Small intestine (tissue), 7 donors: Measurements from ENCODE around the gene STK25. TPM values are rescaled to one million over a fixed set of nuclear protein-coding genes. Genes with fewer than 3 reads are reported as not detected.
"Not testable (repeated sequence)": the region's sequence is repeated elsewhere in the genome, so short reads cannot be mapped to it uniquely, and the experiment has no call there.

Source experiments
- DNase-seq, 2 donors: peaks; one replicate each; pipeline versions ENCODE4 v3.0.0 to v3.0.0-alpha.2; 2013
- FAIRE-seq: peaks from 2 replicates; lab custom pipeline; 2012; peaks lifted over from hg19 to GRCh38; lab: Jason Lieb, UNC
- H3K27ac ChIP-seq, 3 donors: one replicate each; pipeline ENCODE4 v1.5.1; 2013; ENCODE audit warnings: low read length in 2 of 3, mild to moderate bottlenecking in 2 of 3, control low read depth in 1 of 3, inconsistent platforms in 1 of 3, low read depth in 1 of 3, moderate library complexity in 1 of 3
- H3K27me3 ChIP-seq, 3 donors: one replicate each; pipeline ENCODE4 v1.6.1; 2013; ENCODE audit warnings: low read length in 3 of 3, inconsistent platforms in 1 of 3; ENCODE audit not compliant: control insufficient read depth in 3 of 3, insufficient read depth in 3 of 3
- H3K36me3 ChIP-seq, 3 donors: one replicate each; pipeline ENCODE4 v1.6.1; 2013; ENCODE audit warnings: low read length in 3 of 3, inconsistent platforms in 1 of 3, low read depth in 1 of 3, mild to moderate bottlenecking in 1 of 3, moderate library complexity in 1 of 3; ENCODE audit not compliant: control insufficient read depth in 3 of 3, insufficient read depth in 2 of 3
- H3K4me1 ChIP-seq, 3 donors: one replicate each; pipeline ENCODE4 v1.6.1; 2013; ENCODE audit warnings: low read length in 2 of 3, inconsistent platforms in 1 of 3, low read depth in 1 of 3, mild to moderate bottlenecking in 1 of 3, moderate library complexity in 1 of 3; ENCODE audit not compliant: control insufficient read depth in 3 of 3, insufficient read depth in 2 of 3
- H3K4me3 ChIP-seq, 3 donors: one replicate each; pipeline ENCODE4 v1.5.1; 2013; ENCODE audit warnings: low read length in 3 of 3, control low read depth in 1 of 3, inconsistent platforms in 1 of 3, low read depth in 1 of 3, mild to moderate bottlenecking in 1 of 3, moderate library complexity in 1 of 3
- H3K9me3 ChIP-seq, 2 donors: one replicate each; pipeline ENCODE4 v1.6.1; 2013; ENCODE audit warnings: low read depth in 1 of 2, low read length in 1 of 2; ENCODE audit not compliant: control insufficient read depth in 2 of 2, insufficient read depth in 1 of 2
- WGBS, 3 donors: extraction: QIAGEN DNeasy Blood & Tissue Kit; methylation state at CpG; one replicate each; pipeline ENCODE4 v1.1.7; 2013; 5-methylcytosine and 5-hydroxymethylcytosine counted together
- polyA plus RNA-seq, 4 donors: library from polyadenylated mRNA; stranded (reverse) in 3 of 4; unstranded in 1 of 4; fragments of 200-250 nt in 3 of 4; fragments of 120-200 nt in 1 of 4; gene quantifications; one replicate each; pipeline versions ENCODE4 v1.2.1 to v1.2.3, GENCODE V29; 2013
- donor health status: healthy with polysubstance abuse.
- donor health status: control.
- donor health status: control.
- donor health status: Bipolar disorder and iron deficiency.
- donor health status: healthy.

STK25 gene
- polyA plus RNA-seq, 4 donors: 122 to 190 (median 150) TPM

DNA sequence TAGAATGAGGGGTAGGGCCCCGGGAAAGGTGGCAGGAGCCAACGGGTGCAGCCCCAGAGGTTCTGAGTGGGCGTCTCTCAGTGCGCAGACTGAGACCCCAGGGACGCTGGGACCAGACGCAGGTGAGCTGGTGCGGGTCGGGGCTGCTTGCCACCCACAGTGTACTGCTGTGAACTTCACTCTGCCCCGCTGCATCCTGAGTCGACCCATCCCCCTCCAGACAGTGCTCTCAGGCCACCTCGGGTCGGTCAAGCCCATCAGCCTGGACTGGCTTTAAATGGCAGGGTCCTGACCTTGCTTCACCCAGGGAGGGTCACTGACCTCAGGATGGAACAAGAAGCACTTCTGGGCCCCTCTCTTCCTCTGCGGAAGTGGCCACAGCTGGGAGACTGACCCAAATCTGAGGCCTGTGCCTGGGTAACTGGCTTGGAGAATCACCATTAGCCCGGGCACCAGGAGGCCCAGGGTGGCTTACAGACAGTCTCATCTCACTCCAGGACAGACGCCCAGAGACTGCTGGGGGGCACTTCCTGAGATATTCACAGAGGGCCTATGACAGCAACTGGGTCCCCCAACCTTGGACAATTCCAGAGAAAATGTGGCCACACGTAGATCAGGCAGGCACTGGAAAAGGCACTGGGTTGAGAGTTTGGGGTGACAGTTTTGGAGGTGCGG is 26.5 kb upstream of the STK25 start:
- FAIRE-seq: no peak
- no peaks in the 10 kb centered on the region for H3K36me3 ChIP-seq

DNA sequence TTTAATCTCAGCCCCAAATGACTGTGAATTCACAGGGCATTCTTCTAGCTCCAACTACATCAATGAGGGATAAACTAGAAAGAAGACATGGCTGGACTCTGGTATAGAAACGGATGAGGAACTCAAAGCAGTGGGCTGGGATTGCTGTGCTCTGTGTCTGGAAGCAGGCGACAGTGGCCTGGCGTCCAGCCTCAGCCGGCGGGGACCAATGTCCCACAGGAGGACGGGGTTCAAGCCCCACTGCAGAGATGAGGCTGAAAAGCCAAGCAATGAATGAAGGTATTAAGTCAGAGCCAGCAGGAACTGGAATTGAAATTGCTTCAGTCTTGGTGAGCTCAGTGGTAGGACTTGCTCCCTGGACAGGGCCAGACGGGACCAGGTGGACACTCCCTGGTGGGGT is 25.9 kb upstream of the STK25 start:
- no peak for DNase-seq
- H3K27me3 ChIP-seq: peaks cover 0 to 5% (median 2%) of the 10 kb centered on the region in 3 donors
- H3K9me3 ChIP-seq: no peaks in the 10 kb centered on the region
- no peaks in the 10 kb centered on the region for H3K36me3 ChIP-seq
- WGBS, 3 donors: 78 to 84% (median 79%) methylated on average over 7 of the region's 7 CpGs
- FAIRE-seq: no peak
- no peaks in the 10 kb centered on the region for H3K4me1 ChIP-seq
- H3K4me3 ChIP-seq: no peak overlapping the region
- H3K27ac ChIP-seq: no peak overlapping the region

More for the DNA sequence above, 26.5 kb upstream of the STK25 start:
- WGBS, 3 donors: 81 to 90% (median 84%) methylated on average over 16 to 17 of the region's 17 CpGs
- H3K4me3 ChIP-seq: no peak overlapping the region
- H3K4me1 ChIP-seq: no peaks in the 10 kb centered on the region
- H3K9me3 ChIP-seq: no peaks in the 10 kb centered on the region
- no peak for DNase-seq
- no peak overlapping the region for H3K27ac ChIP-seq
- peaks cover 0 to 9% (median 2%) of the 10 kb centered on the region in 3 donors for H3K27me3 ChIP-seq

DNA sequence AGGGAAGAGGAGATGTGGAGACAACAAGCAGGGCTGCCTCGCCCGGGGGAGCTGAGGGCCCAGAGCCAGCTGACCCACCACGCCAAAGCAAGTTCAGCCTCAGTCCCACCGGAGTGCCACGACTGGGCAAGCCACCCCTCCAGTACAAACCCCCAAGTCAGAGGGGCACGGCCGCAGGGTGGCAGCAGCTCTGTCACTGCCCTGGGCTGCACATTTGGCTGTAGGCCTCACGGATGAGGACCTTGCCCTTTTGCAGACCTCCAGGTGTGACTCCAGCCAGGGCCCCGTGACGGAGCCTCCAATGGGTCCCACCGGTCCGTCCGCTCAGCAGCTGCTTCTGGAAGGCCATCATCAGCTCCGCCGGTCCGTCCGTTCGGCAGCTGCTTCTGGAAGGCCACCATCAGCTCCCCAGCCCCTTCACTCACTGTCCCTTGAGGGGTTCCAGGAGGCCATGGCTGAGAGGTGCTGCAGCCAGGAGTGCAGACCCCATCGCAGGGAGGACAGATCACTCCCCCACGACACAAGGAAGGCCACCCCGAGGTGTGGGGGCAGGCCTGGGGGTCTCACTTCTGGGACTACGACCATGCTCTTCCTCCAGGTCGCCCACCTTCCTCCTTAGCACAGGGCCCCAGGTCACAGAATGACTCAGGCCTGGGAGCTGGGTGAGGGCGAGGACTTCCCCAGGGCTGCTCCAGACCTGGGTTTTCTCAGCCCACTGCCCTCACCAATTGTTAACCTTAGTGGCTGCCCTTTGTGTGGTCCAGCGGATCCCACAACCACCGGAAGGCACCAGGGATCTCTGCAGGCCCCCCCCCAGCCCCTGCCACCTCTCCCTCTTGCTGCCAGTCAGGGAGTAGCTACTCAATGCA is 24.6 kb upstream of the STK25 start:
- no peaks in the 10 kb centered on the region for H3K36me3 ChIP-seq
- no peak for FAIRE-seq
- H3K4me3 ChIP-seq: no peak overlapping the region
- peaks cover 0 to 5% (median 0%) of the 10 kb centered on the region in 3 donors for H3K27me3 ChIP-seq
- H3K27ac ChIP-seq: no peak overlapping the region
- no peaks in the 10 kb centered on the region for H3K4me1 ChIP-seq
- DNase-seq: no peak
- WGBS, 3 donors: 68 to 86% (median 73%) methylated on average over 23 to 26 of the region's 26 CpGs
- H3K9me3 ChIP-seq: no peaks in the 10 kb centered on the region

- 39 to 85% (median 59%) methylated on average over 8 of the region's 8 CpGs for whole genome bisulfite sequencing, 3 donors
- Histone ChIP-seq H3K9me3 (no peaks in the 10 kb centered on the region), H3K27ac (no peak overlapping the region), H3K36me3 (no peaks in the 10 kb centered on the region), H3K27me3 (peaks cover 0 to 5% (median 0%) of the 10 kb centered on the region in 3 donors), H3K4me3 (no peak overlapping the region), H3K4me1 (no peaks in the 10 kb centered on the region)
- peak in 1 of 2 donors; percentile 40 for DNase-seq
- FAIRE-seq: no peak
These were observed 23.8 kb upstream of the STK25 start for GRCh38 chr2:241532168-241532567.

DNA sequence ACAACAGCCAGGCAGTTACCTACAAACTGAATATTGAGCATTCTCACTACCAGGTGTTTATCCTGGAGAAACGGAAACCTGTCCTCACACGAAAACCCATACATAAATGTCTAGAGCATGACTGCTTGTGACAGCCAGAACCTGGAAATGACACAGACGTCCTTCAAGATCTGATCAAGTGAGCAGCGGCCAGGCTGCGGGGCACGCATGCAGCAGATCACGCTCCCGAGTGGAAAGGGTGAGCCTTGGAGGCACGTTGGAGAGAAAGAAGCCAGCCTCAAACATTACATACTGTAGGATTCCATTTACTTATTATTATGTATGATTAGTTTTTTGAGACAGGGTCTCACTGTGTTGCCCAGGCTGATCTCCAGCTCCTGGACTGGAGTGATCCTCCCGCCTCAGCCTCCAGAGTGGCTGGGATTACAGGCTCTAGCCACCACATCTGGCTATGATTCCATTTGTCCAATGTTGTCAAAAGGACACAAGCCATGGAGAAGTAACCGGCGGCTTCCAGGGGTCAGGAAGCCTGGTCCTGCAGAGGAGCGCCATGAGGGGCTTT is 22.9 kb upstream of the STK25 start:
- DNase-seq: no peak
- H3K27me3 ChIP-seq: peaks cover 0 to 5% (median 0%) of the 10 kb centered on the region in 3 donors
- 81 to 85% (median 81%) methylated on average over 13 of the region's 13 CpGs for WGBS, 3 donors
- FAIRE-seq: no peak
- H3K27ac ChIP-seq: no peak overlapping the region
- peaks cover 0 to 5% of the 10 kb centered on the region in 2 donors for H3K9me3 ChIP-seq
- H3K4me1 ChIP-seq: no peaks in the 10 kb centered on the region
- no peak overlapping the region for H3K4me3 ChIP-seq
- H3K36me3 ChIP-seq: no peaks in the 10 kb centered on the region

DNA sequence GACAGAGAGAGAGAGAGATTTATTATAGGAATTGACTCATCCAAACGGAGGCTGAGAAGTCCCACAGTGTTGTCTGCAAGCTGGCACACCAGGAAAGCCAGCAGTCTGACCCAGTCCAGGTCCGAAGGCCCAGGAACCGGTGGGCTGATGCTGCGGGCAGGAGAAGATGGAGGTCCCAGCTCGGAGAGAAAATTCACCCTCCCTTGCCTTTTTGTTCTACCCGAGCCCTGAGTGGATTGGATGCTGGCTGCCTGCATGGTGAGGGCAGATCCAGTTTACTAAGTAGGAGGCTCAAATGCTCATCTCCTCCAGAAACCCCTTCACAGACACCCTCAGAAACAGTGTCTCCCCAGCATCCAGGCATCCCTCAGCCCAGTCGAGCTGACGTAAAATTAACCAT is 22.2 kb upstream of the STK25 start:
- FAIRE-seq: no peak
- Histone ChIP-seq H3K4me3 (no peak overlapping the region), H3K9me3 (peaks cover 0 to 9% of the 10 kb centered on the region in 2 donors), H3K27me3 (peaks cover 0 to 5% (median 0%) of the 10 kb centered on the region in 3 donors), H3K36me3 (no peaks in the 10 kb centered on the region), H3K27ac (no peak overlapping the region), H3K4me1 (no peaks in the 10 kb centered on the region)
- DNase-seq: no peak
- WGBS, 3 donors: 74 to 75% (median 74%) methylated on average over 8 of the region's 8 CpGs

DNA sequence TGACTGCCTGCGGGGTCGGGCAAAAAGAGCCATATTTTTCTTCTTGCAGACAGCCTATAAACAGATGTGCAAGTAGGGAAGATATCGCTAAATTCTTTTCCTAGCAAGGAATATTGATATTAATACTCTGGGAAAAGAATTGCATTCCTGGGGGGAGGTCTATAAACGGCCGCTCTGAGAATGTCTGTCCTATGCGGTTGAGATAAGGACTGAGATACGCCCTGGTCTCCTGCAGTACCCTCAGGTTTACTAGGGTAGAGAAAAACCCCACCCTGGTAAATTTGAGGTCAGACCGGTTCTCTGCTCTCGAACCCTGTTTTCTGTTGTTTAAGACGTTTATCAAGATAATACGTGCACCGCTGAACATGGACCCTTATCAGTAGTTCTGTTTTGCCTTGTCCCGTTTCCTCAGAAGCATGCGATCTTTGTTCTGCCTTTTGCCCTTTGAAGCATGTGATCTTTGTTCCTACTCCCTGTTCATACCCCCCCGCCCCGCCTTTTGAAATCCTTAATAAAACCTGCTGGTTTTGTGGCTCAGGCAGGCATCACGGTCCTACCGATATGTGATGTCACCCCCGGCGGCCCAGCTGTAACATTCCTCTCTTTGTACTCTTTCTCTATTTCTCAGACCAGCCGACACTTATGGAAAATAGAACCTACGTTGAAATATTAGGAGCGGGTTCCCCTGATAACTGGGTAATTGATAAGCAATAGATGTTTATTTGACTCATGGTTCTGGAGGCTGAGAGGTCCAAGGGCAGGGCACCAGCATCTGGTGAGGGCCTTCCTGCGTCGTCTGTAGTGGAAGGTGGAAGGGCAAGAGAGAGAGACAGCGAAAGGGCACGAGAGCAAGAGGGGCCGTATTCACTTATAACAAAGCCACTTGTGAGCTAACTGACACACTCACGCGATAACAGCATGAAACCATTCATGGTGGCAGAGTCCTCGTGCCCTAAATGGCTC is 17.7 kb upstream of the STK25 start:
- not testable (repeated sequence) for H3K4me1 ChIP-seq, H3K36me3 ChIP-seq, H3K4me3 ChIP-seq, H3K27ac ChIP-seq, H3K27me3 ChIP-seq, FAIRE-seq
- H3K9me3 ChIP-seq: peaks cover 0 to 16% of the 10 kb centered on the region in 2 donors
- 65 to 85% (median 70%) methylated on average over 31 of the region's 31 CpGs for WGBS, 3 donors
- peak in 1 of 2 donors; percentile 45 for DNase-seq
